GM19193 (cell line): ENCODE results near the gene SP1.

ENCODE experiments used
- POLR2A ChIP-seq: IDR thresholded peaks from 4 replicates; pipeline ENCODE4 v1.6.1; 2011; ENCODE audit not compliant: insufficient read depth, insufficient read length; ENCODE audit errors: extremely low read depth

Gene SP1

GRCh38 chr12:53380104-53380793 lies at the start of gene SP1:
TSS of gene SP1 (plus strand) at chr12:53380176. CDS start at chr12:53380292, 116 bp downstream.
- peak; percentile 52 for TF ChIP-seq POLR2A

- no peak for TF ChIP-seq POLR2A
These were observed 49.3 kb upstream of the SP1 start for GRCh38 chr12:53330671-53331070.

GRCh38 chr12:53332744-53333143 lies 47.2 kb upstream of the SP1 start:
- TF ChIP-seq POLR2A = no peak

- no peak for TF ChIP-seq POLR2A
These were observed 46.7 kb upstream of the SP1 start for GRCh38 chr12:53333289-53333688.

GRCh38 chr12:53333845-53334244 lies 46.1 kb upstream of the SP1 start:
- TF ChIP-seq POLR2A = no peak

GRCh38 chr12:53334822-53335221 lies 45.2 kb upstream of the SP1 start:
- no peak for TF ChIP-seq POLR2A

GRCh38 chr12:53336181-53336681 lies 43.7 kb upstream of the SP1 start, which contains the start of gene SP7:
TSS of gene SP7 (minus strand) at chr12:53336354. CDS start at chr12:53335646, 708 bp downstream.
- TF ChIP-seq POLR2A = no peak

- no peak for TF ChIP-seq POLR2A
These were observed 42.0 kb upstream of the SP1 start for GRCh38 chr12:53338017-53338416.

- no peak for TF ChIP-seq POLR2A
These were observed 41.1 kb upstream of the SP1 start for GRCh38 chr12:53338916-53339315.

GRCh38 chr12:53340398-53340797 lies 39.6 kb upstream of the SP1 start:
- TF ChIP-seq POLR2A = no peak

- no peak for TF ChIP-seq POLR2A
These were observed 36.5 kb upstream of the SP1 start for GRCh38 chr12:53343449-53343848.

GRCh38 chr12:53343969-53344368 lies 36.0 kb upstream of the SP1 start:
- TF ChIP-seq POLR2A = no peak

- TF ChIP-seq POLR2A = no peak
These were observed 35.5 kb upstream of the SP1 start for GRCh38 chr12:53344487-53344823.

GRCh38 chr12:53344824-53345485 lies 35.0 kb upstream of the SP1 start:
- no peak for TF ChIP-seq POLR2A

- no peak for TF ChIP-seq POLR2A
These were observed 34.3 kb upstream of the SP1 start for GRCh38 chr12:53345486-53346188.
